Liver (tissue), 3 donors: ENCODE results near the gene CREBBP.

Source experiments
- EGR1 ChIP-seq, 2 donors: IDR thresholded peaks; 2 replicates each; pipeline ENCODE4 v1.6.1; 2016 to 2018; ENCODE audit warnings: antibody characterized with exemption in 2 of 2, low read depth in 2 of 2
- FOXA1 ChIP-seq: IDR thresholded peaks from 2 replicates; pipeline ENCODE4 v1.6.1; 2016; ENCODE audit warnings: antibody characterized with exemption
- GABPA ChIP-seq, 2 donors: IDR thresholded peaks in 1 of 2; conservative IDR thresholded peaks in 1 of 2; 2 replicates each; pipeline ENCODE4 v1.6.1; 2016; ENCODE audit warnings: antibody characterized with exemption in 2 of 2, mild to moderate bottlenecking in 1 of 2, moderate library complexity in 1 of 2
- JUND ChIP-seq, 2 donors: IDR thresholded peaks; 2 replicates each; pipeline ENCODE4 v1.6.1; 2016; ENCODE audit warnings: antibody characterized with exemption in 2 of 2
- RAD21 ChIP-seq, 2 donors: IDR thresholded peaks; 2 replicates each; pipeline ENCODE4 v1.6.1; 2016; ENCODE audit warnings: antibody characterized with exemption in 2 of 2, mild to moderate bottlenecking in 2 of 2
- RXRA ChIP-seq, 2 donors: IDR thresholded peaks; 2 replicates each; pipeline ENCODE4 v1.6.1; 2017 to 2018; ENCODE audit warnings: antibody characterized with exemption in 2 of 2, mild to moderate bottlenecking in 1 of 2
- SP1 ChIP-seq: IDR thresholded peaks from 2 replicates; pipeline ENCODE4 v1.6.1; 2018; ENCODE audit warnings: antibody characterized with exemption, mild to moderate bottlenecking
- TAF1 ChIP-seq: conservative IDR thresholded peaks from 2 replicates; pipeline ENCODE4 v1.6.1; 2016; ENCODE audit warnings: antibody characterized with exemption, mild to moderate bottlenecking
- YY1 ChIP-seq: IDR thresholded peaks from 2 replicates; pipeline ENCODE4 v1.6.1; 2016; ENCODE audit warnings: antibody characterized with exemption, mild to moderate bottlenecking
- TF ChIP-seq, protein P1 (sequence below): IDR thresholded peaks from 2 replicates; pipeline ENCODE4 v1.6.1; 2016; ENCODE audit warnings: antibody characterized with exemption, mild to moderate bottlenecking
- TF ChIP-seq, protein P2 (sequence below): fragments of 150-350 bp; IDR thresholded peaks from 2 replicates; pipeline ENCODE4 v1.5.1; 2017; ENCODE audit warnings: improper control_type of control experiment, low read depth, low read length; ENCODE audit not compliant: missing input control
- TF ChIP-seq, protein P3 (sequence below): IDR thresholded peaks from 2 replicates; pipeline ENCODE4 v1.6.1; 2016; ENCODE audit warnings: antibody characterized with exemption
- TF ChIP-seq, protein P4 (sequence below): IDR thresholded peaks from 2 replicates; pipeline ENCODE4 v1.6.1; 2016; ENCODE audit warnings: antibody characterized with exemption
- donor health status: healthy.
- donor health status: healthy.

DNA sequence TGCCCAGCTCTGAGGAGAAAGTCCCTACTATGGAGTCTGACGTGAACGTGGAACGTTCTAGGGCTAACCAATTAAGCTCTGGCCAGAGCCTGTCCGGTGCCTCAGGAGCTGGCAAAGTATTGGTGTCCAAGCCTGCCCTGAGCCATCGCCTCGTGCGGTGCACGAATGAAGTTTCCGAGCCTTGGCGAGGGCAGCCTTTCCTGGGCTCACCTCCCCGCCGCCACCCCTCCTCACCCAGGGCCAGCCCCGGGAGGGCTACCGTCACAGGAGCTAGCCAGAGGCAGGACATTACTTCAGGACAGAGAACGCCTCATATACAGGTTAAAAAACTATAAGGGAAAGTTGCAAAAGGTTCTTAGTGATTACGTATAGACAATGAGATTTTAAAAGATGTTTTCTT is 139.6 kb downstream of the CREBBP start:
- TF ChIP-seq, protein P1, sequence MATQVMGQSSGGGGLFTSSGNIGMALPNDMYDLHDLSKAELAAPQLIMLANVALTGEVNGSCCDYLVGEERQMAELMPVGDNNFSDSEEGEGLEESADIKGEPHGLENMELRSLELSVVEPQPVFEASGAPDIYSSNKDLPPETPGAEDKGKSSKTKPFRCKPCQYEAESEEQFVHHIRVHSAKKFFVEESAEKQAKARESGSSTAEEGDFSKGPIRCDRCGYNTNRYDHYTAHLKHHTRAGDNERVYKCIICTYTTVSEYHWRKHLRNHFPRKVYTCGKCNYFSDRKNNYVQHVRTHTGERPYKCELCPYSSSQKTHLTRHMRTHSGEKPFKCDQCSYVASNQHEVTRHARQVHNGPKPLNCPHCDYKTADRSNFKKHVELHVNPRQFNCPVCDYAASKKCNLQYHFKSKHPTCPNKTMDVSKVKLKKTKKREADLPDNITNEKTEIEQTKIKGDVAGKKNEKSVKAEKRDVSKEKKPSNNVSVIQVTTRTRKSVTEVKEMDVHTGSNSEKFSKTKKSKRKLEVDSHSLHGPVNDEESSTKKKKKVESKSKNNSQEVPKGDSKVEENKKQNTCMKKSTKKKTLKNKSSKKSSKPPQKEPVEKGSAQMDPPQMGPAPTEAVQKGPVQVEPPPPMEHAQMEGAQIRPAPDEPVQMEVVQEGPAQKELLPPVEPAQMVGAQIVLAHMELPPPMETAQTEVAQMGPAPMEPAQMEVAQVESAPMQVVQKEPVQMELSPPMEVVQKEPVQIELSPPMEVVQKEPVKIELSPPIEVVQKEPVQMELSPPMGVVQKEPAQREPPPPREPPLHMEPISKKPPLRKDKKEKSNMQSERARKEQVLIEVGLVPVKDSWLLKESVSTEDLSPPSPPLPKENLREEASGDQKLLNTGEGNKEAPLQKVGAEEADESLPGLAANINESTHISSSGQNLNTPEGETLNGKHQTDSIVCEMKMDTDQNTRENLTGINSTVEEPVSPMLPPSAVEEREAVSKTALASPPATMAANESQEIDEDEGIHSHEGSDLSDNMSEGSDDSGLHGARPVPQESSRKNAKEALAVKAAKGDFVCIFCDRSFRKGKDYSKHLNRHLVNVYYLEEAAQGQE, result no peak
- TF ChIP-seq, protein P2, sequence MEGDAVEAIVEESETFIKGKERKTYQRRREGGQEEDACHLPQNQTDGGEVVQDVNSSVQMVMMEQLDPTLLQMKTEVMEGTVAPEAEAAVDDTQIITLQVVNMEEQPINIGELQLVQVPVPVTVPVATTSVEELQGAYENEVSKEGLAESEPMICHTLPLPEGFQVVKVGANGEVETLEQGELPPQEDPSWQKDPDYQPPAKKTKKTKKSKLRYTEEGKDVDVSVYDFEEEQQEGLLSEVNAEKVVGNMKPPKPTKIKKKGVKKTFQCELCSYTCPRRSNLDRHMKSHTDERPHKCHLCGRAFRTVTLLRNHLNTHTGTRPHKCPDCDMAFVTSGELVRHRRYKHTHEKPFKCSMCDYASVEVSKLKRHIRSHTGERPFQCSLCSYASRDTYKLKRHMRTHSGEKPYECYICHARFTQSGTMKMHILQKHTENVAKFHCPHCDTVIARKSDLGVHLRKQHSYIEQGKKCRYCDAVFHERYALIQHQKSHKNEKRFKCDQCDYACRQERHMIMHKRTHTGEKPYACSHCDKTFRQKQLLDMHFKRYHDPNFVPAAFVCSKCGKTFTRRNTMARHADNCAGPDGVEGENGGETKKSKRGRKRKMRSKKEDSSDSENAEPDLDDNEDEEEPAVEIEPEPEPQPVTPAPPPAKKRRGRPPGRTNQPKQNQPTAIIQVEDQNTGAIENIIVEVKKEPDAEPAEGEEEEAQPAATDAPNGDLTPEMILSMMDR, result no peak
- TF ChIP-seq TAF1 (no peak), YY1 (no peak), FOXA1 (no peak), JUND (IDR thresholded peaks at IDR 0.05) (no peak), RXRA (IDR thresholded peaks at IDR 0.05) (no peak), RAD21 (IDR thresholded peaks at IDR 0.05) (no peak), SP1 (no peak), GABPA (IDR thresholded peaks at IDR 0.05 in 1 of 2, conservative IDR thresholded peaks at IDR 0.05 in 1 of 2) (no peak), EGR1 (IDR thresholded peaks at IDR 0.05; ENCODE audit: low read depth in 2 of 2) (no peak)
- TF ChIP-seq, protein P3, sequence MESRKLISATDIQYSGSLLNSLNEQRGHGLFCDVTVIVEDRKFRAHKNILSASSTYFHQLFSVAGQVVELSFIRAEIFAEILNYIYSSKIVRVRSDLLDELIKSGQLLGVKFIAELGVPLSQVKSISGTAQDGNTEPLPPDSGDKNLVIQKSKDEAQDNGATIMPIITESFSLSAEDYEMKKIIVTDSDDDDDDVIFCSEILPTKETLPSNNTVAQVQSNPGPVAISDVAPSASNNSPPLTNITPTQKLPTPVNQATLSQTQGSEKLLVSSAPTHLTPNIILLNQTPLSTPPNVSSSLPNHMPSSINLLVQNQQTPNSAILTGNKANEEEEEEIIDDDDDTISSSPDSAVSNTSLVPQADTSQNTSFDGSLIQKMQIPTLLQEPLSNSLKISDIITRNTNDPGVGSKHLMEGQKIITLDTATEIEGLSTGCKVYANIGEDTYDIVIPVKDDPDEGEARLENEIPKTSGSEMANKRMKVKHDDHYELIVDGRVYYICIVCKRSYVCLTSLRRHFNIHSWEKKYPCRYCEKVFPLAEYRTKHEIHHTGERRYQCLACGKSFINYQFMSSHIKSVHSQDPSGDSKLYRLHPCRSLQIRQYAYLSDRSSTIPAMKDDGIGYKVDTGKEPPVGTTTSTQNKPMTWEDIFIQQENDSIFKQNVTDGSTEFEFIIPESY, result no peak
- TF ChIP-seq, protein P4, sequence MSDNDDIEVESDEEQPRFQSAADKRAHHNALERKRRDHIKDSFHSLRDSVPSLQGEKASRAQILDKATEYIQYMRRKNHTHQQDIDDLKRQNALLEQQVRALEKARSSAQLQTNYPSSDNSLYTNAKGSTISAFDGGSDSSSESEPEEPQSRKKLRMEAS, result no peak
